Endothelial cell of umbilical vein (primary cell): Measurements from ENCODE around the gene SLC10A7. TPM values are rescaled to one million over a fixed set of nuclear protein-coding genes. Genes with fewer than 3 reads are reported as not detected.

ENCODE experiments used
- BruUV-seq: library from RNA; stranded (reverse); fragments of 400-500 nt; replicated peaks from 2 replicates; lab custom pipeline; 2021; lab: Mats Ljungman, UMichigan
- CTCF ChIA-PET: fragments of 300-600, 350-600 bp; sonication (Branson Sonifier 250); formaldehyde crosslinking; loops from one replicate; lab custom pipeline; 2021; ENCODE audit warnings: antibody characterized with exemption, inconsistent platforms; lab: Charles Lee
- POLR2A ChIA-PET: fragments of 300-600, 350-600 bp; sonication (Branson Sonifier 250); formaldehyde crosslinking; loops from one replicate; lab custom pipeline; 2021; ENCODE audit warnings: antibody characterized with exemption, inconsistent platforms; lab: Charles Lee
- DNase-seq: peaks from one replicate; pipeline ENCODE4 v3.0.0-alpha.2; 2011; ENCODE audit warnings: low read depth, low spot score
- FAIRE-seq: peaks from 2 replicates; lab custom pipeline; 2011; peaks lifted over from hg19 to GRCh38; lab: Jason Lieb, UNC
- H2AFZ ChIP-seq: 2 replicates; pipeline ENCODE4 v1.6.0; 2012; ENCODE audit warnings: low read depth, low read length, control low read depth, inconsistent platforms
- H3K27ac ChIP-seq: 2 replicates; pipeline ENCODE4 v1.5.1; 2011; ENCODE audit warnings: low read depth, mild to moderate bottlenecking, control low read depth, low read length, moderate library complexity; ENCODE audit not compliant: insufficient read depth
- H3K27me3 ChIP-seq, 2 experiments: 2 replicates each; pipeline versions ENCODE4 v1.6.0 to v1.6.1; 2011; ENCODE audit warnings: low read length in 2 of 2, mixed read lengths in 1 of 2; ENCODE audit not compliant: control insufficient read depth in 2 of 2, insufficient read depth in 2 of 2
- H3K36me3 ChIP-seq, 2 experiments: 2 replicates in 1 of 2; 3 replicates in 1 of 2; pipeline ENCODE4 v1.5.1; 2011; ENCODE audit warnings: low read length in 2 of 2, mild to moderate bottlenecking in 1 of 2, moderate library complexity in 1 of 2; ENCODE audit not compliant: control insufficient read depth in 2 of 2, insufficient read depth in 2 of 2; ENCODE audit errors: extremely low read depth in 1 of 2
- H3K4me1 ChIP-seq: 3 replicates; pipeline ENCODE4 v1.5.1; 2011; ENCODE audit warnings: mild to moderate bottlenecking, low read length; ENCODE audit not compliant: control insufficient read depth, insufficient read depth; ENCODE audit errors: extremely low read depth
- H3K4me2 ChIP-seq: 2 replicates; pipeline ENCODE4 v1.6.1; 2011; ENCODE audit warnings: low read length, control low read depth, mixed read lengths; ENCODE audit not compliant: insufficient read depth
- H3K4me3 ChIP-seq, 3 experiments: fragments of 200-600 bp in 1 of 3; sonication (generic), shearing (Covaris generic) in 1 of 3; replicated peaks in 1 of 3; 2 replicates each; pipeline ENCODE4 v1.5.1; 2011 to 2016; ENCODE audit warnings: control low read depth in 3 of 3, low read length in 3 of 3, mild to moderate bottlenecking in 2 of 3, inconsistent platforms in 1 of 3, low read depth in 1 of 3, moderate library complexity in 1 of 3; ENCODE audit not compliant: insufficient read depth in 1 of 3
- H3K79me2 ChIP-seq: 2 replicates; pipeline ENCODE4 v1.6.0; 2012; ENCODE audit warnings: low read length, inconsistent platforms; ENCODE audit not compliant: control insufficient read depth, insufficient read depth
- H3K9ac ChIP-seq: replicated peaks from 2 replicates; pipeline ENCODE3; 2011; ENCODE audit warnings: low read length, control low read depth; ENCODE audit not compliant: insufficient read depth; ENCODE audit errors: extremely low read depth
- H3K9me1 ChIP-seq: replicated peaks from 3 replicates; pipeline ENCODE4 v1.6.0; 2011; ENCODE audit warnings: mild to moderate bottlenecking, low read length; ENCODE audit not compliant: control insufficient read depth, insufficient read depth; ENCODE audit errors: extremely low read depth
- H3K9me3 ChIP-seq: replicated peaks from 2 replicates; pipeline ENCODE4 v1.5.1; 2012; ENCODE audit warnings: low read length, inconsistent platforms; ENCODE audit not compliant: control insufficient read depth, insufficient read depth
- H4K20me1 ChIP-seq: replicated peaks from 2 replicates; pipeline ENCODE3; 2011; ENCODE audit warnings: mild to moderate bottlenecking, low read length; ENCODE audit not compliant: control insufficient read depth, insufficient read depth; ENCODE audit errors: extremely low read depth
- EZH2 ChIP-seq: IDR thresholded peaks from 2 replicates; pipeline ENCODE4 v1.6.1; 2012; ENCODE audit warnings: borderline replicate concordance, low read depth, mild to moderate bottlenecking, moderate library complexity, low read length, inconsistent platforms; ENCODE audit not compliant: severe bottlenecking
- FOS ChIP-seq: IDR thresholded peaks from 2 replicates; pipeline ENCODE4 v1.6.1; 2011; ENCODE audit warnings: mild to moderate bottlenecking, low read length, moderate library complexity, borderline replicate concordance; ENCODE audit not compliant: insufficient read depth
- GATA2 ChIP-seq: IDR thresholded peaks from 2 replicates; pipeline ENCODE4 v1.7.0; 2011; ENCODE audit warnings: low read depth, mild to moderate bottlenecking, moderate library complexity, mixed read lengths, low read length; ENCODE audit not compliant: insufficient read length, insufficient read depth
- JUN ChIP-seq: IDR thresholded peaks from 2 replicates; pipeline ENCODE4 v1.6.1; 2011; ENCODE audit warnings: borderline replicate concordance, low read depth; ENCODE audit not compliant: insufficient read length, insufficient read depth
- MAX ChIP-seq: IDR thresholded peaks from 2 replicates; pipeline ENCODE4 v1.6.1; 2011; ENCODE audit not compliant: insufficient read depth, insufficient read length
- MYC ChIP-seq: IDR thresholded peaks from one replicate; pipeline ENCODE4 v1.6.1; 2011; ENCODE audit warnings: mild to moderate bottlenecking, low read depth, low read length
- POLR2A ChIP-seq: IDR thresholded peaks from 2 replicates; pipeline ENCODE4 v1.6.1; 2012; ENCODE audit warnings: low read depth, mild to moderate bottlenecking, control low read depth, low read length
- POLR2AphosphoS5 ChIP-seq: IDR thresholded peaks from 2 replicates; pipeline ENCODE4 v1.6.1; 2012; ENCODE audit warnings: low read depth, mild to moderate bottlenecking, control low read depth, low read length, moderate library complexity; ENCODE audit not compliant: insufficient read depth
- dilution Hi-C: fragments of 300-500 bp; cut with MboI; formaldehyde crosslinking; loops from one replicate; pipeline ENCODE4 v1.15.0; 2019; ENCODE audit warnings: low sequenced_read_pairs; ENCODE audit not compliant: extremely low pct_ligation_motif_present
- intact Hi-C: fragments of 100-400 bp; cut with micrococcal nuclease; formaldehyde crosslinking; loops from one replicate; pipeline ENCODE4 v1.10.0; 2022
- polyA plus RNA-seq, 4 experiments: library from polyadenylated mRNA; depleted of rRNA in 3 of 4; stranded (reverse) in 3 of 4; unstranded in 1 of 4; fragments of >200 nt; gene quantifications; 2 replicates each; pipeline versions ENCODE4 v1.2.1 to v1.2.3, GENCODE V29; 2011 to 2012; ENCODE audit warnings: missing spikeins in 1 of 4
- total RNA-seq: library from RNA; stranded (reverse); gene quantifications from 2 replicates; pipeline ENCODE4 v1.2.3, GENCODE V29; 2021
- TF ChIP-seq, protein P1 (sequence below), 2 donors: IDR thresholded peaks; 1 replicate in 1 of 2; 2 replicates in 1 of 2; pipeline ENCODE4 v1.5.1; 2011; ENCODE audit warnings: low read length in 2 of 2, mild to moderate bottlenecking in 2 of 2, moderate library complexity in 2 of 2, control low read depth in 1 of 2, inconsistent platforms in 1 of 2, low read depth in 1 of 2; ENCODE audit not compliant: insufficient read depth in 1 of 2; ENCODE audit errors: extremely low read depth in 1 of 2

The SLC10A7 gene
- total and polyA plus RNA-seq, 2 donors (not counting 3 experiments of a cell fraction or from before 2014, with no cell fraction given): 13.6 to 20.4 TPM

DNA sequence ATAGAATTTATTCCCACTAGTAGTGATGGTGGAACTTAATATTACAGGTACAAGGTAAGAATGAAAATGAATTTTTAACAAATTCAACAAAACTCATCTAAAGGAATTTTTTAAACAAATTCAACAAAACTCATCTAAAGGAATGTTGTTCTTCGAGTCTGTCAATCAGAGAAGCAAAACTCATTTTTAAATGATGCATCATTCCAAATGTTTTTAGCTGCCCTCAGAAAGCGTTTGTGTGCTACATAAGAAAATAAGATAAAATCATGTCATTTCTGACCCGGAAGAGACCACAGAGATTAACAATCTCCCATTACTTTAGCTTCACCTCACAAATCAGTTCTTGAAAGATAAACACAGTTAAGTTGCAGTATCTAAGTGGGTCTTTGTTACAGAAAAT is 178.0 kb downstream of the SLC10A7 start:
- no peaks in the 10 kb centered on the region for H4K20me1 ChIP-seq
- FAIRE-seq (no peak), DNase-seq (no peak)
- BruUV-seq: no TSS peak
- CTCF ChIA-PET: interaction anchor here (0.6 to 4.1 kb wide), 37 partner anchors 14 to 753 kb away, joined by 3 to 56 read pairs (median 5); partner anchors contain the start of gene SLC10A7
- dilution Hi-C loops: no loop called here
- H3K4me3 ChIP-seq: no peak overlapping the region
- POLR2A ChIA-PET: no interaction called here
- no peaks in the 10 kb centered on the region for H3K9me3 ChIP-seq
- H3K9ac ChIP-seq: no peak overlapping the region
- H3K36me3 ChIP-seq: no peaks in the 10 kb centered on the region
- no peaks in the 10 kb centered on the region for H3K27me3 ChIP-seq
- no peak overlapping the region for H3K27ac ChIP-seq
- peaks cover 5% of the 10 kb centered on the region for H3K4me1 ChIP-seq
- intact Hi-C loops: loop anchor here (2.0 to 10.0 kb wide), 5 partner anchors 294 to 753 kb away; partner anchors contain the start of gene POU4F2
- H2AFZ ChIP-seq: no peak overlapping the region
- no peak overlapping the region for H3K4me2 ChIP-seq
- TF ChIP-seq JUN (no peak), MAX (no peak), EZH2 (no peak), MYC (no peak), GATA2 (no peak), FOS (no peak), POLR2AphosphoS5 (no peak), POLR2A (no peak)
- TF ChIP-seq, protein P1, sequence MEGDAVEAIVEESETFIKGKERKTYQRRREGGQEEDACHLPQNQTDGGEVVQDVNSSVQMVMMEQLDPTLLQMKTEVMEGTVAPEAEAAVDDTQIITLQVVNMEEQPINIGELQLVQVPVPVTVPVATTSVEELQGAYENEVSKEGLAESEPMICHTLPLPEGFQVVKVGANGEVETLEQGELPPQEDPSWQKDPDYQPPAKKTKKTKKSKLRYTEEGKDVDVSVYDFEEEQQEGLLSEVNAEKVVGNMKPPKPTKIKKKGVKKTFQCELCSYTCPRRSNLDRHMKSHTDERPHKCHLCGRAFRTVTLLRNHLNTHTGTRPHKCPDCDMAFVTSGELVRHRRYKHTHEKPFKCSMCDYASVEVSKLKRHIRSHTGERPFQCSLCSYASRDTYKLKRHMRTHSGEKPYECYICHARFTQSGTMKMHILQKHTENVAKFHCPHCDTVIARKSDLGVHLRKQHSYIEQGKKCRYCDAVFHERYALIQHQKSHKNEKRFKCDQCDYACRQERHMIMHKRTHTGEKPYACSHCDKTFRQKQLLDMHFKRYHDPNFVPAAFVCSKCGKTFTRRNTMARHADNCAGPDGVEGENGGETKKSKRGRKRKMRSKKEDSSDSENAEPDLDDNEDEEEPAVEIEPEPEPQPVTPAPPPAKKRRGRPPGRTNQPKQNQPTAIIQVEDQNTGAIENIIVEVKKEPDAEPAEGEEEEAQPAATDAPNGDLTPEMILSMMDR (IDR thresholded peaks at IDR 0.05; ENCODE audit: extremely low read depth in 1 of 2, insufficient read depth in 1 of 2, low read depth in 1 of 2, low read length in 2 of 2): no peak
- H3K79me2 ChIP-seq: no peaks in the 10 kb centered on the region
- no peaks in the 10 kb centered on the region for H3K9me1 ChIP-seq
